UCSD-AML1 (cell line): ENCODE data around the gene GABRR1.

Experiments used
- DNase-seq: peaks from one replicate; lab custom pipeline; 2025; ENCODE audit not compliant: unreplicated experiment; lab: John Stamatoyannopoulos, UW

GABRR1 gene

GRCh38 chr6:89217299-89217910 lies at the start of gene GABRR1:
Gene GABRR1, minus strand, starts transcription at chr6:89217358. Its CDS starts 36 bp downstream, at chr6:89217322.
- no peak for DNase-seq

- no peak for DNase-seq
These were observed 47.1 kb upstream of the GABRR1 start for GRCh38 chr6:89264296-89264695.

- DNase-seq = peak; percentile 18
These were observed 43.7 kb upstream of the GABRR1 start for GRCh38 chr6:89260832-89261231.

GRCh38 chr6:89260310-89260709 lies 43.2 kb upstream of the GABRR1 start:
- peak; percentile 19 for DNase-seq

GRCh38 chr6:89258912-89259311 lies 41.8 kb upstream of the GABRR1 start:
- DNase-seq = no peak

GRCh38 chr6:89257781-89258180 lies 40.6 kb upstream of the GABRR1 start:
- DNase-seq = no peak

- DNase-seq = no peak
These were observed 40.2 kb upstream of the GABRR1 start for GRCh38 chr6:89257346-89257745.

- DNase-seq = no peak
These were observed 38.3 kb upstream of the GABRR1 start for GRCh38 chr6:89255417-89255816.

GRCh38 chr6:89254569-89254968 lies 37.4 kb upstream of the GABRR1 start:
- DNase-seq = no peak

GRCh38 chr6:89252907-89253306 lies 35.7 kb upstream of the GABRR1 start:
- no peak for DNase-seq

GRCh38 chr6:89251976-89252375 lies 34.8 kb upstream of the GABRR1 start:
- no peak for DNase-seq

GRCh38 chr6:89251170-89251569 lies 34.0 kb upstream of the GABRR1 start:
- no peak for DNase-seq

GRCh38 chr6:89250239-89250638 lies 33.1 kb upstream of the GABRR1 start:
- no peak for DNase-seq

- DNase-seq = no peak
These were observed 27.3 kb upstream of the GABRR1 start for GRCh38 chr6:89244241-89244985.

GRCh38 chr6:89243331-89243629 lies 26.1 kb upstream of the GABRR1 start:
- no peak for DNase-seq

GRCh38 chr6:89242574-89243330 lies 25.6 kb upstream of the GABRR1 start:
- no peak for DNase-seq

GRCh38 chr6:89239338-89239737 lies 22.2 kb upstream of the GABRR1 start:
- peak; percentile 32 for DNase-seq

GRCh38 chr6:89237158-89237557 lies 20.0 kb upstream of the GABRR1 start:
- no peak for DNase-seq

GRCh38 chr6:89233605-89234004 lies 16.4 kb upstream of the GABRR1 start:
- DNase-seq = peak; percentile 15

GRCh38 chr6:89222712-89223039 lies 5.5 kb upstream of the GABRR1 start:
- DNase-seq = no peak

GRCh38 chr6:89221971-89222711 lies 5.0 kb upstream of the GABRR1 start:
- no peak for DNase-seq

- DNase-seq = no peak
These were observed 4.0 kb upstream of the GABRR1 start for GRCh38 chr6:89221129-89221528.
